Breast epithelium (tissue), 4 donors: Measurements from ENCODE around the gene APBB2. TPM values are rescaled to one million over a fixed set of nuclear protein-coding genes. Genes with fewer than 3 reads are reported as not detected.

Experiments
- DNase-seq, 2 donors: peaks; one replicate each; pipeline ENCODE4 v3.0.0-alpha.2; 2019; ENCODE audit warnings: low spot score in 2 of 2
- H3K27ac ChIP-seq, 2 donors: fragments of 200-600 bp; sonication (generic) in 1 of 2; one replicate each; pipeline ENCODE4 v1.5.1; 2016 to 2019; ENCODE audit warnings: mild to moderate bottlenecking in 1 of 2
- H3K27me3 ChIP-seq, 2 donors: fragments of 200-600 bp; sonication (generic) in 1 of 2; one replicate each; pipeline versions ENCODE4 v1.5.1 to v1.6.0; 2017 to 2019; ENCODE audit warnings: control low read depth in 1 of 2, mild to moderate bottlenecking in 1 of 2
- H3K36me3 ChIP-seq: fragments of 200-600 bp; one replicate; pipeline ENCODE4 v1.5.1; 2019
- H3K4me1 ChIP-seq, 2 donors: fragments of 200-600 bp; sonication (generic); one replicate each; pipeline ENCODE4 v1.5.1; 2016 to 2019; ENCODE audit warnings: control low read depth in 1 of 2
- H3K4me3 ChIP-seq, 3 donors: fragments of 200-600 bp; sonication (generic); 1 replicate in 2 of 3; 2 replicates in 1 of 3; pipeline ENCODE4 v1.5.1; 2016 to 2019; ENCODE audit warnings: mild to moderate bottlenecking in 3 of 3, moderate library complexity in 2 of 3
- H3K9me3 ChIP-seq, 2 donors: fragments of 200-600 bp; sonication (generic) in 1 of 2; one replicate each; pipeline ENCODE4 v1.5.1; 2016 to 2019; ENCODE audit warnings: control low read depth in 1 of 2
- CTCF ChIP-seq, 3 donors: fragments of 450-650 bp; IDR thresholded peaks; one replicate each; pipeline ENCODE4 v1.5.1; 2016 to 2017; ENCODE audit warnings: antibody characterized with exemption in 3 of 3, mild to moderate bottlenecking in 3 of 3, moderate library complexity in 3 of 3
- POLR2A ChIP-seq: fragments of 450-650 bp; IDR thresholded peaks from one replicate; pipeline ENCODE4 v1.6.1; 2016; ENCODE audit warnings: antibody characterized with exemption, mild to moderate bottlenecking, moderate library complexity
- POLR2AphosphoS5 ChIP-seq, 3 donors: sonication (generic); formaldehyde crosslinking; IDR thresholded peaks; one replicate each; pipeline ENCODE4 v1.6.1; 2017; ENCODE audit warnings: antibody characterized with exemption in 3 of 3
- intact Hi-C: fragments of 100-400 bp; cut with DNase I; formaldehyde crosslinking; loops from one replicate; pipeline ENCODE4 v1.15.1; 2023; ENCODE audit warnings: low total_unique reads
- total RNA-seq, 3 donors: library from RNA; depleted of rRNA; stranded (reverse); fragments of >200 nt; gene quantifications; one replicate each; pipeline ENCODE4 v1.1.0, GENCODE V29; 2016

The APBB2 gene
- total RNA-seq, 3 donors from 2014 or later: 87.4 to 192 (median 153) TPM

- intact Hi-C loops: no loop called here
- no peak for TF ChIP-seq CTCF (IDR thresholded peaks at IDR 0.05)
- TF ChIP-seq POLR2AphosphoS5 (IDR thresholded peaks at IDR 0.05): no peak
- no peak for TF ChIP-seq POLR2A
- no peak for DNase-seq
- H3K4me1 ChIP-seq: no peaks in the 10 kb centered on the region
- H3K27ac ChIP-seq: no peak overlapping the region
- H3K27me3 ChIP-seq: no peaks in the 10 kb centered on the region
- no peak overlapping the region for H3K4me3 ChIP-seq
- no peaks in the 10 kb centered on the region for H3K9me3 ChIP-seq
- H3K36me3 ChIP-seq: no peaks in the 10 kb centered on the region
Observed at GRCh38 chr4:41038304-41038703, 176.0 kb downstream of the APBB2 start.

- intact Hi-C loops: no loop called here
- no peaks in the 10 kb centered on the region for H3K27me3 ChIP-seq
- DNase-seq: no peak
- no peaks in the 10 kb centered on the region for H3K4me1 ChIP-seq
- peak overlapping the region; percentile 23 to 81 for H3K27ac ChIP-seq
- peaks cover 4 to 20% of the 10 kb centered on the region in 2 donors for H3K9me3 ChIP-seq
- no peaks in the 10 kb centered on the region for H3K36me3 ChIP-seq
- no peak overlapping the region for H3K4me3 ChIP-seq
- TF ChIP-seq POLR2AphosphoS5 (IDR thresholded peaks at IDR 0.05) (no peak), POLR2A (no peak), CTCF (IDR thresholded peaks at IDR 0.05) (no peak)
Observed at GRCh38 chr4:41029098-41029497, 185.2 kb downstream of the APBB2 start.

- no peak for DNase-seq
- intact Hi-C loops: no loop called here
- no peaks in the 10 kb centered on the region for H3K27me3 ChIP-seq
- peaks cover 4 to 23% of the 10 kb centered on the region in 2 donors for H3K9me3 ChIP-seq
- H3K4me3 ChIP-seq: no peak overlapping the region
- H3K4me1 ChIP-seq: no peaks in the 10 kb centered on the region
- H3K36me3 ChIP-seq: no peaks in the 10 kb centered on the region
- H3K27ac ChIP-seq: peak overlapping the region; percentile 23 to 81
- no peak for TF ChIP-seq POLR2A
- TF ChIP-seq POLR2AphosphoS5 (IDR thresholded peaks at IDR 0.05): no peak
- TF ChIP-seq CTCF (IDR thresholded peaks at IDR 0.05): no peak
Observed at GRCh38 chr4:41028392-41029076, 185.8 kb downstream of the APBB2 start.

- no peak for TF ChIP-seq POLR2AphosphoS5 (IDR thresholded peaks at IDR 0.05)
- no peaks in the 10 kb centered on the region for H3K36me3 ChIP-seq
- H3K9me3 ChIP-seq: peaks cover 4 to 23% of the 10 kb centered on the region in 2 donors
- no peaks in the 10 kb centered on the region for H3K4me1 ChIP-seq
- no peak overlapping the region for H3K4me3 ChIP-seq
- no peak for DNase-seq
- intact Hi-C loops: no loop called here
- no peak overlapping the region for H3K27ac ChIP-seq
- no peaks in the 10 kb centered on the region for H3K27me3 ChIP-seq
Observed at GRCh38 chr4:41026971-41027370, 187.4 kb downstream of the APBB2 start.

- intact Hi-C loops: no loop called here
- peaks cover 4 to 23% of the 10 kb centered on the region in 2 donors for H3K9me3 ChIP-seq
- no peaks in the 10 kb centered on the region for H3K36me3 ChIP-seq
- no peaks in the 10 kb centered on the region for H3K27me3 ChIP-seq
- H3K4me1 ChIP-seq: no peaks in the 10 kb centered on the region
- TF ChIP-seq CTCF (IDR thresholded peaks at IDR 0.05): no peak
- no peak for TF ChIP-seq POLR2A
- no peak for TF ChIP-seq POLR2AphosphoS5 (IDR thresholded peaks at IDR 0.05)
- no peak for DNase-seq
- H3K4me3 ChIP-seq: no peak overlapping the region
- H3K27ac ChIP-seq: no peak overlapping the region
Observed at GRCh38 chr4:41025824-41026223, 188.5 kb downstream of the APBB2 start.
